ENCODE measurements around the gene SRSF8.

Gene SRSF8

DNA sequence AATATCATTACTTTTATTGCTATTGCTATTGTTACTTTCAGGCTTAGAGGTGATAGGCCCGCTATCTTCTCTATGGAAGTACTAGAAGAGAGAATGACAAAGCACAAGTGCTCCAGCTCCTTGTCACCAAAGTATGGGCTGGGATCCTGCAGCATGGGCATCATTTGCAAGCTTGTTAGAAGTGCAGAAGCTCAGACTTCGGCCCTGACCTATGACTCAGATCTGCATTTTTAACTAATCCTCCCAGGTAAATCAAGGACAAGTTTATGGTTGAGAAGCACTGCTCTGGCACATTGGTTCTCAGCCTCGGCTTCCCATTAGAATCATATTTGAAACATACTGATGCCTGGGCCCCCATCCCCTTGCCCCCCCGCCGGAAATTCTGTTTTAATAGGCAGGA, 14.3 kb downstream of the SRSF8 start:
- Histone ChIP-seq H2BK120ac (ENCODE audit: insufficient read depth, low read length, poor library complexity) (no peak overlapping the region), H3K14ac (ENCODE audit: low read length) (no peak overlapping the region), H3K27ac (ENCODE audit: low read depth, low read length) (no peak overlapping the region)

DNA sequence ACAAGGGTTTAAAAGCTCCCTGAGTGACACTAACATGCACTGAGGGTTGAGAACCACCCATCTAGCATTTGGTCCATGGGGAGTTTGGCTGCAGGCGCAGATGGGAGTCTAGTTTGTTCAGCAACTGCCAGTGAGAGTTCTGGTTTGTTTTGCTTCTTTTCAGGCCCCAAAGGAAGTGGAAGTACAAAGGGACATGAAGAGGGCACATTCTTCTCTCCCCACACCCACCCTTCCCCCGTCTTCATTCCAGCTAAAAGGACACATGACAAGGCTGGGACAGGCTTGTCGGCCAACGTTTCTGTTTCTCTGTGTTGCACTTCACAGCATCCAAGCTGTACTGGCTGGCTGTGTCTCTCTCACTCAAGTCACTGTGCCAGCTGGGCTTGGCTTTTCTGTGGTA, 14.7 kb downstream of the SRSF8 start:
- peak overlapping the region; percentile 44 for H2AFZ ChIP-seq (ENCODE audit: insufficient read depth, low read length, poor library complexity)
- H3K79me2 ChIP-seq (ENCODE audit: control insufficient read depth, insufficient read depth, low read length, poor library complexity), result no peaks in the 10 kb centered on the region
- peak overlapping the region; percentile 13 for H4K91ac ChIP-seq (ENCODE audit: low read depth, low read length)

More for the DNA sequence above, 14.3 kb downstream of the SRSF8 start:
- no peak overlapping the region for H3K18ac ChIP-seq (ENCODE audit: low read length)
- no peaks in the 10 kb centered on the region for H3K36me3 ChIP-seq (ENCODE audit: control insufficient read depth in 1 of 2, insufficient read depth in 2 of 2, low read length in 2 of 2)
- WGBS (ENCODE audit: extremely low coverage, insufficient coverage, insufficient read length), result no CpG with 5 or more reads among the region's 5 CpGs
- H3K23ac ChIP-seq (ENCODE audit: low read length), result no peak overlapping the region
- H3K79me2 ChIP-seq (ENCODE audit: control insufficient read depth, insufficient read depth, low read length, poor library complexity), result no peaks in the 10 kb centered on the region
- no peak overlapping the region for H4K8ac ChIP-seq (ENCODE audit: low read depth, low read length)
- no peak overlapping the region for H2AK5ac ChIP-seq (ENCODE audit: low read length)
- DNase-seq, result no peak
- peaks cover 4 to 8% of the 10 kb centered on the region in 2 experiments for H3K4me1 ChIP-seq (ENCODE audit: control insufficient read depth in 1 of 2, insufficient read depth in 2 of 2, low read length in 2 of 2)
- no peak overlapping the region for H3K4me2 ChIP-seq (ENCODE audit: low read length)
- no peak overlapping the region for H4K91ac ChIP-seq (ENCODE audit: low read depth, low read length)
- no peak overlapping the region for H2BK5ac ChIP-seq (ENCODE audit: low read depth, low read length, poor library complexity)
- no peak overlapping the region for H2AFZ ChIP-seq (ENCODE audit: insufficient read depth, low read length, poor library complexity)
- peaks cover 2% of the 10 kb centered on the region for H3K79me1 ChIP-seq (ENCODE audit: low read length)
- no peaks in the 10 kb centered on the region for H3K27me3 ChIP-seq (ENCODE audit: insufficient read depth, low read length)
- H3K9ac ChIP-seq (ENCODE audit: low read length), result no peak overlapping the region
- no peak overlapping the region for H4K12ac ChIP-seq (ENCODE audit: low read depth, low read length)
- no peak overlapping the region for H3K4ac ChIP-seq (ENCODE audit: low read depth, low read length)
- H3K9me3 ChIP-seq (ENCODE audit: insufficient read depth, low read depth, low read length), result no peaks in the 10 kb centered on the region
- H3K4me3 ChIP-seq (ENCODE audit: low read depth, low read length), result no peak overlapping the region
- H2BK12ac ChIP-seq (ENCODE audit: low read length), result no peak overlapping the region

DNA sequence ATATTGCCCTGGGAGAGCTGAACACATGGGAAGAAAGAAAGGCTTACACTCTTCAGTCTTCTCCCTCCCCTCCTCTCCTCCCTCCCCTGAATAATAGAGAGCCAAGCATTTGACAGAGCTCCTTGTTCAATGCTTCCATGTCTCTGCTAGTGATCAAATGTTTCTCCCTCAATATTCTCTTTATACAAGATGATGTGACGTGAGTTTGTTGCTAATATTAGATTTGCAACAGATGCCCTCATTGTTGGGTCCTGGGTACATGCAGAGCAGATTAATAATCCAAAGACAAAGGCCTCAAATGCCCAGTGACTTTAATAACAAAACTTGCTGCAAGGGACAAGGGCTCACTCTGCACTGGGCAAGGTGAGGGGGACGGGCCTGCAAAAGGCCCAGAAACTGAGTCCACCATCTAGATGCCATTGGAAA, 15.9 kb downstream of the SRSF8 start:
- H3K4ac ChIP-seq (ENCODE audit: low read depth, low read length), result no peak overlapping the region
- no CpG with 5 or more reads among the region's 2 CpGs for WGBS (ENCODE audit: extremely low coverage, insufficient coverage, insufficient read length)
- no peaks in the 10 kb centered on the region for H3K36me3 ChIP-seq (ENCODE audit: control insufficient read depth in 1 of 2, insufficient read depth in 2 of 2, low read length in 2 of 2)
- no peak overlapping the region for H3K27ac ChIP-seq (ENCODE audit: low read depth, low read length)
- no peak for DNase-seq
- no peak overlapping the region for H4K8ac ChIP-seq (ENCODE audit: low read depth, low read length)
- no peak overlapping the region for H2BK5ac ChIP-seq (ENCODE audit: low read depth, low read length, poor library complexity)
- H3K4me2 ChIP-seq (ENCODE audit: low read length), result no peak overlapping the region
- no peaks in the 10 kb centered on the region for H3K27me3 ChIP-seq (ENCODE audit: insufficient read depth, low read length)
- H2BK120ac ChIP-seq (ENCODE audit: insufficient read depth, low read length, poor library complexity), result no peak overlapping the region
- peaks cover 4 to 8% of the 10 kb centered on the region in 2 experiments for H3K4me1 ChIP-seq (ENCODE audit: control insufficient read depth in 1 of 2, insufficient read depth in 2 of 2, low read length in 2 of 2)
- H3K18ac ChIP-seq (ENCODE audit: low read length), result no peak overlapping the region
- no peak overlapping the region for H3K4me3 ChIP-seq (ENCODE audit: low read depth, low read length)
- H4K91ac ChIP-seq (ENCODE audit: low read depth, low read length), result no peak overlapping the region
- no peak overlapping the region for H2AFZ ChIP-seq (ENCODE audit: insufficient read depth, low read length, poor library complexity)
- H2BK12ac ChIP-seq (ENCODE audit: low read length), result no peak overlapping the region
- H4K12ac ChIP-seq (ENCODE audit: low read depth, low read length), result no peak overlapping the region
- no peak overlapping the region for H3K14ac ChIP-seq (ENCODE audit: low read length)
- H3K79me2 ChIP-seq (ENCODE audit: control insufficient read depth, insufficient read depth, low read length, poor library complexity), result no peaks in the 10 kb centered on the region
- H3K9ac ChIP-seq (ENCODE audit: low read length), result no peak overlapping the region
- peaks cover 2% of the 10 kb centered on the region for H3K79me1 ChIP-seq (ENCODE audit: low read length)
- no peak overlapping the region for H2AK5ac ChIP-seq (ENCODE audit: low read length)
- H3K9me3 ChIP-seq (ENCODE audit: insufficient read depth, low read depth, low read length), result no peaks in the 10 kb centered on the region
- no peak overlapping the region for H3K23ac ChIP-seq (ENCODE audit: low read length)

More for the DNA sequence above, 14.7 kb downstream of the SRSF8 start:
- Histone ChIP-seq H3K9ac (ENCODE audit: low read length) (no peak overlapping the region), H3K36me3 (ENCODE audit: control insufficient read depth in 1 of 2, insufficient read depth in 2 of 2, low read length in 2 of 2) (no peaks in the 10 kb centered on the region), H3K4me2 (ENCODE audit: low read length) (no peak overlapping the region), H3K9me3 (ENCODE audit: insufficient read depth, low read depth, low read length) (no peaks in the 10 kb centered on the region), H4K8ac (ENCODE audit: low read depth, low read length) (no peak overlapping the region), H3K4ac (ENCODE audit: low read depth, low read length) (no peak overlapping the region), H4K12ac (ENCODE audit: low read depth, low read length) (no peak overlapping the region), H2BK5ac (ENCODE audit: low read depth, low read length, poor library complexity) (no peak overlapping the region), H3K4me1 (ENCODE audit: control insufficient read depth in 1 of 2, insufficient read depth in 2 of 2, low read length in 2 of 2) (peaks cover 4 to 8% of the 10 kb centered on the region in 2 experiments), H3K23ac (ENCODE audit: low read length) (no peak overlapping the region), H2BK120ac (ENCODE audit: insufficient read depth, low read length, poor library complexity) (peak overlapping the region; percentile 28), H3K4me3 (ENCODE audit: low read depth, low read length) (no peak overlapping the region), H3K14ac (ENCODE audit: low read length) (no peak overlapping the region), H2AK5ac (ENCODE audit: low read length) (no peak overlapping the region), H3K18ac (ENCODE audit: low read length) (no peak overlapping the region), H3K79me1 (ENCODE audit: low read length) (peaks cover 2% of the 10 kb centered on the region), H3K27ac (ENCODE audit: low read depth, low read length) (no peak overlapping the region), H2BK12ac (ENCODE audit: low read length) (peak overlapping the region; percentile 8), H3K27me3 (ENCODE audit: insufficient read depth, low read length) (no peaks in the 10 kb centered on the region)
- DNase-seq, result no peak
- WGBS (ENCODE audit: extremely low coverage, insufficient coverage, insufficient read length), result no CpG with 5 or more reads among the region's 4 CpGs

DNA sequence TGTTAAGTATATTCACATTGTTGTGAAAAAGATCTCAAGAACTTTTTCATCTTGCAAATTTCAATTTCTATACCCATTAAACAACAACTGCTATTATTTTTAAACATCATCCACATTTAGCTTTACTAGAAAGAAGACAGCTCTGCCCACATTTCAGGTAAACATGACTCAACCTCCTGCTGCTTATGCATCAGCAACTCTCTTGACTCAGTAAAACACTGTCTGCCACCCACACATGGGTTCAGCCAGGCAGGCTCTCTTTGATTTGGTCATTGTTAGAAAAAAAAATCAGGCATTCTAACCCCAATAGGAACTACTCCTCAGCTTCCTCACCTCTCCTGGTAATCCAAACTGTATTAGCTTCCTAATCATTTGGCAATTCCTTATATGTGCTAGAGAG, 17.8 kb downstream of the SRSF8 start:
- Histone ChIP-seq H3K79me2 (ENCODE audit: control insufficient read depth, insufficient read depth, low read length, poor library complexity) (no peaks in the 10 kb centered on the region), H3K9me3 (ENCODE audit: insufficient read depth, low read depth, low read length) (no peaks in the 10 kb centered on the region)

More for the DNA sequence above, 17.8 kb downstream of the SRSF8 start:
- H4K8ac ChIP-seq (ENCODE audit: low read depth, low read length), result no peak overlapping the region
- H3K9ac ChIP-seq (ENCODE audit: low read length), result no peak overlapping the region
- peaks cover 4% of the 10 kb centered on the region for H3K79me1 ChIP-seq (ENCODE audit: low read length)
- no peak overlapping the region for H3K4ac ChIP-seq (ENCODE audit: low read depth, low read length)
- DNase-seq, result no peak
- H2AFZ ChIP-seq (ENCODE audit: insufficient read depth, low read length, poor library complexity), result no peak overlapping the region
- H2AK5ac ChIP-seq (ENCODE audit: low read length), result no peak overlapping the region
- no peak overlapping the region for H3K4me2 ChIP-seq (ENCODE audit: low read length)
- no peak overlapping the region for H3K4me3 ChIP-seq (ENCODE audit: low read depth, low read length)
- H3K27ac ChIP-seq (ENCODE audit: low read depth, low read length), result no peak overlapping the region
- no peak overlapping the region for H3K23ac ChIP-seq (ENCODE audit: low read length)
- no peaks in the 10 kb centered on the region for H3K27me3 ChIP-seq (ENCODE audit: insufficient read depth, low read length)
- no peak overlapping the region for H4K91ac ChIP-seq (ENCODE audit: low read depth, low read length)
- H2BK12ac ChIP-seq (ENCODE audit: low read length), result no peak overlapping the region
- H3K4me1 ChIP-seq (ENCODE audit: control insufficient read depth in 1 of 2, insufficient read depth in 2 of 2, low read length in 2 of 2), result peaks cover 4 to 9% of the 10 kb centered on the region in 2 experiments
- no peak overlapping the region for H3K18ac ChIP-seq (ENCODE audit: low read length)
- H3K14ac ChIP-seq (ENCODE audit: low read length), result no peak overlapping the region
- no peaks in the 10 kb centered on the region for H3K36me3 ChIP-seq (ENCODE audit: control insufficient read depth in 1 of 2, insufficient read depth in 2 of 2, low read length in 2 of 2)
- H2BK120ac ChIP-seq (ENCODE audit: insufficient read depth, low read length, poor library complexity), result no peak overlapping the region
- no peak overlapping the region for H2BK5ac ChIP-seq (ENCODE audit: low read depth, low read length, poor library complexity)
- H4K12ac ChIP-seq (ENCODE audit: low read depth, low read length), result no peak overlapping the region

All from trophoblast cell (in vitro differentiated cells and primary cell).